Measurements from ENCODE around the gene LYPD5.
"Not testable (repeated sequence)": the region's sequence is repeated elsewhere in the genome, so short reads cannot be mapped to it uniquely, and the experiment has no call there.

Gene LYPD5, protein sequence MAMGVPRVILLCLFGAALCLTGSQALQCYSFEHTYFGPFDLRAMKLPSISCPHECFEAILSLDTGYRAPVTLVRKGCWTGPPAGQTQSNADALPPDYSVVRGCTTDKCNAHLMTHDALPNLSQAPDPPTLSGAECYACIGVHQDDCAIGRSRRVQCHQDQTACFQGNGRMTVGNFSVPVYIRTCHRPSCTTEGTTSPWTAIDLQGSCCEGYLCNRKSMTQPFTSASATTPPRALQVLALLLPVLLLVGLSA

DNA sequence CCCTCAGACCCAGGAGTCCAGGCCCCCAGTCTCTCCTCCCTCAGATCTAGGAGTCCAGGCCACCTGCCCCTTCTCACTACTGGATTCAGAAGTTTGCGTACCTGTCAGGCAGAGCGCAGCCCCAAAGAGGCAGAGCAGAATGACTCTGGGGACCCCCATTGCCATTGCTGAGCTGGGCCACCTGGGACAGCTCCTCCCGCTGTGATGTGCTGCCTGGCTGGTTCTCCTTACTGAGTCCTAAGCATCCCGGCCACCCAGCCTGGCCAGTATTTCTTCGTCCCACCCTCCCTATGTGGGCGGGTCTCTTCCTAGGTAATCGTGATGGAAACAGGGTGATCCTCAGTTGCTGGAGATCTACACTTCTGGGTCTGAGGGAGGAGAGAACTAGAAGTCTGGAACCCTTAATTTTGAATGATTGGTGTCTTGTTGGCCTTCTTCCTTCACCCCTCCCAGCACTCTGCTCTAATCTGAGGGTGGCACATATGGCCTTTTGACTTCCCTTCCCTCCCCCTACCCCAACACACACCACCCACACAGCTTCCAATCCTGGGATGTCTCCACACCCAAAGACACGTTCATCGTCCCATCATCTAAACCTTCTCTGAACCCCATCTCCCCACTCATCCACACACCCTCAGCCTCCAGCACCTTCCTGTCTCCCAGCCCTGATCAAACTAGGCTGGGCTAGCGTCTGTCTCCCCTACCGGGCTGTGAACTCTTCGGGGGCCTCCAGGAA, at the start of gene LYPD5:
LYPD5 (minus strand) TSS at position 232 of the 736 bp plus-strand sequence; CDS start at position 165, 67 bp downstream.
- no peak for DNase-seq

DNA sequence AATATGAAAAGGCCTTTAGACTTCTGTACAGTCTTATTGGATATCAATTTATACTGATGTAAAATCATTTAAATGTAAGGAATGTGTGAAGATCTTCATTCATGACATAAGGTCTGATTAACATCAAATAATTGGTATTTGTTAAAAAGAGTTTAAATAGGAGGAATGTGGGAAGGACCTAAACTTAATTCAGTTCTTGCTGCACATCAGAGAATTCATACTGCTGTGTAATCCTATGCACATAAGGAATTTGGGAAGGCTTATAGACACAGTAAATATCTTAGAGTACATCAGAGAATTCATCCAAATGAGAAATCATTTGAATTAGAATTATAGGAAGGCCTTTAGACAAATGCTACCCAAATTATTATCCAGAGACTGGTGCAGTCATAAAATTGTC, 46.6 kb upstream of the LYPD5 start:
- DNase-seq = no peak

DNA sequence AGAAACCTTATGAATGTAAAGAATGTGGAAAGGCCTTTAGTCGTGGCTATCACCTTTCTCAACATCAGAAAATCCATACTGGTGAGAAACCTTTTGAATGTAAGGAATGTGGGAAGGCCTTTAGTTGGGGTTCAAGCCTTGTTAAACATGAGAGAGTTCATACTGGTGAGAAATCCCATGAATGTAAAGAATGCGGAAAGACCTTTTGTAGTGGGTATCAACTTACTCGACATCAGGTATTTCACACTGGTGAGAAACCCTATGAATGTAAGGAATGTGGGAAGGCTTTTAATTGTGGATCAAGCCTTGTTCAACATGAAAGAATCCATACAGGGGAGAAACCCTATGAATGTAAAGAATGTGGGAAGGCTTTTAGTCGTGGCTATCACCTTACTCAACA, 45.6 kb upstream of the LYPD5 start:
- DNase-seq = no peak

DNA sequence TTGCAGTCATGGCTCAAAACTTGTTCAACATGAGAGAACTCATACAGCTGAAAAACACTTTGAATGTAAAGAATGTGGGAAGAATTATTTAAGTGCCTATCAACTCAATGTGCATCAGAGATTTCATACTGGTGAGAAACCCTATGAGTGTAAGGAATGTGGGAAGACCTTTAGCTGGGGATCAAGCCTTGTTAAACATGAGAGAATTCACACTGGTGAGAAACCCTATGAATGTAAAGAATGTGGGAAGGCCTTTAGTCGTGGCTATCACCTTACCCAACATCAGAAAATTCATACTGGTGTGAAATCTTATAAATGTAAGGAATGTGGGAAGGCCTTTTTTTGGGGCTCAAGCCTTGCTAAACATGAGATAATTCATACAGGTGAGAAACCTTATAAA, 45.0 kb upstream of the LYPD5 start:
- no peak for DNase-seq

DNA sequence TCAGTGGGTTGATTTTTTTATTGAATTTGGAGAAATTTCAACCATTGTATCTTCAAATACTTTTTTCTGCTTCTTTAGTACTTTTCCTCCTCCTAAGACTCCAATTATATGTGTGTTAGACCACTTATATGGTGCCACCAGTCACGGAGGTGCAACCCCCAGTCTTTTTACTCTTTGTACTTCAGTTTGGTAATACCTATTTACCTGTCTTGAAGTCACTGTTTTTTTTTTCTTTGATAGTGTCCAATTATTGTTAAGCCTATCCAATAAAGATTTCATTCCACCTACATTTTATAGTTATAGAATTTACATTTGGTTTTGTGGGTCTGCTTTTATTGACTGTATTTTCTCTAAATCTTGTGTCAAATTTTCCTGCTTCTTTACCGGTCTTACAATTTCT, 39.8 kb upstream of the LYPD5 start:
- no peak for DNase-seq

DNA sequence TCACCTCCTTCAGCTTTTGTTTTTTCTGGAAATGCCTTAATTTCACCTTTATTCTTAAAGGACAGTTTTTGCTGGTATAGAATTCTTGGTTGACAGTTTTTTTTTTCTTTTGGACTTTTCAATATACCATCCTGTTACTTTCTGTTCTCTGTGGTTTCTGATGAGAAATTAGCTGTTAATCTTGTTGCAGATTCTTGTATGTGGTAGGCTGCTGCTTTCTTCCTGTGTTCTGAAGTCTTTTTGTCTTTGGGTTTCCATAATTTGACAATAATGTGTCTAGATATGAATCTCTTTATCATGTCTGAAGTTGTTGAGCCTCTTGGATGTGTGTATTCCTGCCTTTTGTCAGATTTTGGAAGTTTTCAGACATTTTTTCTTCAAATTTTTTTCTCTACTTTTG, 36.9 kb upstream of the LYPD5 start:
- no peak for DNase-seq

DNA sequence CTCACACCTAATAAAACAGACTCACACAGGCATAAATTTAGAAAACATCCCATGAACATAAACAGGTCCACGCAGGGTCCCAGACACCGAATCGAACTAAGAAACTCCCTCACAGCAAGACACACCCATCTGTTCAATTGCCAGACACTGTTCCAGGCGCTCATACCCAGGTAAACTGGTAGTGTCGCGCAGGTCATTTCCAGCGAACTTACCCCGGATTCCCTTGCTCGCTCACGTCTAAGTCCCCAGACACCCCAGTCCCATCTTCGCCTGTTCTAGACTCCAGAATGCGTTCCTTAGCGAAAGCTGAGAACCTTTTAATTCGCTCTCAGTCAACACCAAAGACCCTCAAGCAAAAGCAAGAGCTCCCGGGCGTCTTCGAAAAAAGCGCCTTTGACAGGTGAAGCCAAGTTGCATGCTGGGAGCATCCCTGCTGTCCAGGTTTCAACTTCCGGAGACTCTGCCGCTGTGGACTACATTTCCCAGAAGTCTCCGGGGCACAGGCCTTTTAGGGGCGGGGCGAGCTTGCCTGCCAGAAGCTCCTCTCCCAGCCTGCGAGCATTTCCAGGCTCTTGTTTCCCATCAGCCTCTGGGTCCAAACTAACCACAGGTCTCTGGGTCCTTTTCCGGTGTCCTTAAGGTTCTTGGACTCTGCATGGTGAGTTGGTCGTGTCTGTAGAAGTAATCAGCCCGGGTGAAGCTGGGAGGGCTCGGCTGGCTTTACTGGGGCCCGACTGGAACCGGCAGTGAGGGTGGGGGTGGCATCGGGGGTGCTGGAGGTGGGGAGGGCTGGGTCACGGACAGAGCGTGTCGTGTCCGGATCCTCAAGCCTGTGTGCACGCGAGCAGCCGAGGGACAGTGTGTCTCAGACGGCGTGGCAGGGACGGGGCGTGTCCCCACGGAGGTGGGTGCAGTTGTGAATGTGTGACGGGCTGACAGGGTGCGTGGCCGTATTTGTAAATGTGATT, 24.8 kb upstream of the LYPD5 start, which contains the start of gene ZNF283:
ZNF283 (plus strand) TSS at position 535 of the 968 bp plus-strand sequence. CDS start 6,184 bp downstream, outside the sequence.
- DNase-seq = peak; percentile 77

DNA sequence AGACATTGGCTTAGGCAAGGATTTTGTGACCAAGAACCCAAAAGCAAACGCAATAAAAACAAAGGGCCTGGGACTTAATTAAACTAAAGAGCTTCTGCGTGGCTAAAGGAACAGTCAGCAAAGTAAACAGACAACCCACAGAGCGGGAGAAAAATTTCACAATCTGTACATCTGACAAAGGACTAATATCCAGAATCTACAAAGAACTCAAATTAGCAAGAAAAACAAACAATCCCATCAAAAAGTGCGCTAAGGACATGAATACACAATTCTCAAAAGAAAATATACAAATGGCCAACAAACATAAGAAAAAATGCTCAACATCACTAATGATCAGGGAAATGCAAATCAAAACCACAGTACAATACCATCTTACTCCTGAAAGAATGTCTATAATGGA, 22.3 kb upstream of the LYPD5 start:
- DNase-seq = not testable (repeated sequence)

DNA sequence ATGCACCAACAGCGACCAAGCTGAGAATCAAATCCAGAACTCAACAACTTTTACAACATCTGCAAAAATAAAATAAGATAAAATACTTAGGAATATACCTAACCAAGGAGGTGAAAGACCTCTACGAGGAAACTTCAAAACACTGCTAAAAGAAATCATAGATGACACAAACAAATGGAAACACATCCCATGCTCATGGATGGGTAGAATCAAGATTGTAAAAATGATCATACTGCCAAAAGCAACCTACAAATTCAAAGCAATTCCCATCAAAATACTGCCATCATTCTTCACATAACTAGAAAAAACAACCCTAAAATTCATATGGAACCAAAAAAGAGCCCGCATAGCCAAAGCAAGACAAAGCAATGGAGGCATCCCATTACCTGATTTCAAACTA, 21.6 kb upstream of the LYPD5 start:
- not testable (repeated sequence) for DNase-seq

DNA sequence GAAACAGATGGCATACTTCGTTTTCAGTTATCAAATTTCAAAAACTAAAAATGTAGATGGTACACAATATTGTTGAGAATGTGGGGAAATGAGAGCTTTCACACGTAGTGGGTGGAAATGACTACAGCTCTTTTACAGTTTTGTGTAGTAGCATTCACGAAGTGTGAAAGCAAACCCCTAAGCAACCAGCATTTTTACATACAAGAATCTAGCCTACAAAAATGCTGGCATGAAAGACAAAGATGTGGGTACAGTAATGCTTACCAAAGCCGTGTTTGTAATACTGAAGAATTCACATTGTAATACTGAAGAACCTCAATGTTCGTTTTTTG, 18.6 kb upstream of the LYPD5 start:
- no peak for DNase-seq

DNA sequence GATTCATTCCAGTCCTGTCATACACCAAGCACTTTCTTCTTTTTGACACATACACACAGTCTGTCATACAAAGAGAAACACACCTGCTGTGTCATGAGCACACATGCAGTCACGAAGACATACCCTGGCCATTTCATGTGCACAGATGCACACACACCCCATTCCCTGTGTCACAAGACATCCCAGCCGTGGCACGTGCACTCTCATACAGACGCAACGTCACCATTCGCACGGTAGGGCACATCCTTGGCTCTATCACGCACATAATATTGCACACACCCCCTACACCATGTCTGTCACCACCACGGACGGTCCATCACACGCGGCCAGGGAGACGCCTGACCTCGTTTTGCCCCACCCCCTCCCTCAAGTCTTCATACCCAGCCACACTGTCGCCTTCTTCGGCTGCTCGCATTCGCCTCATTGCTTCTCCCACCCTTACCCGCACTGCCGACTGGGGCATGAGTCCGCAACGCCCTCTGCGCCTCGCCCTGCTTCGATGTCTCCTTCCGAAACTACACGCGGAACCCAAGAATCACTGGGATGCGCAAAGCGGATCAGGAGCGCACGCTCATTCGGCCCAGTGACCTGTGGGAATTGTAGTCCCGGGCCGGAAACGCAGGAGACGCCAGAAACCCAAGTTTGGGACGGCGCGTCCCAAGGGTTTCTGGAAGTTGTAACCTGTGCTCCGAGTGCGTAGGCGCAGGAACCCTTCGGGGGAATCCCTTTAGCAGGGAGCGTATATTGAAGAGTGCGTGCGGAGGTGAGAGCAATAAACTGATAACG, 18.0 kb upstream of the LYPD5 start:
- no peak for DNase-seq

DNA sequence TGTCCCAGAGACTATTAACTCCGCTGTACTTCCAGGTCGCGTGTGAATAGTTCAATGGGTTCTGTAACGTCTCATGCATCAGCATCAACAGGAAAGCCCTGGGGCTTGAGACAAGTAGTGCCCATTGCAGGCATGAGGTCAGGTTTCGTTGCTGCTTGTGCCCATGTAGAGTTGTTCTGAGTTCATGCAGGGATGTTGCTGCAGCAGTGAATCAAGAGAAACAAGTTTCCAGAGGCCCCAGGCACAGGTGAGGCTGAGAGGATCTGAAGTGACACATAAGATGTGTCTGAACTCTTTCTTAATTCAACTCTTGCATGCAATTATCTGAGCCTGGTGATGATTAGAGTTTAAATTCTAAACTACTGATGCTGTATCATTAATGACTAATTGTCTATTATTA, 16.3 kb upstream of the LYPD5 start:
- no peak for DNase-seq

DNA sequence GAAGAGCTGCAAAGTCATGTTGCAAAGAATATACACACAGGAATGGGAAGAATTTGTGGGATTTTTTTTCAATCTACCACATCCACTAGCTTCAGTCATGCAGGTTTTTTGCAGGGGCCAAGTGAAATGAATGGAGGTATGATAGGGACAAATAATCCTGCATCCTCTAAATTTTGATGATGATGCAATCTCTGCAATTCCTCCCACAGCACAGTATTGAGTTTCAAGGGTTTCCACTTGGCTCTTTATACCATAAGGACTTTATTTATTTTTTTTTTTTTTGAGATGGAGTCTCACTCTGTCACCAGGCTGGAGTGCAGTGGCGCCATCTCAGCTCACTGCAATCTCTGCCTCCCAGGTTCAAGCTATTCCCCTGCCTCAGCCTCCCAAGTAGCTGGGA, 15.2 kb upstream of the LYPD5 start:
- DNase-seq = not testable (repeated sequence)

DNA sequence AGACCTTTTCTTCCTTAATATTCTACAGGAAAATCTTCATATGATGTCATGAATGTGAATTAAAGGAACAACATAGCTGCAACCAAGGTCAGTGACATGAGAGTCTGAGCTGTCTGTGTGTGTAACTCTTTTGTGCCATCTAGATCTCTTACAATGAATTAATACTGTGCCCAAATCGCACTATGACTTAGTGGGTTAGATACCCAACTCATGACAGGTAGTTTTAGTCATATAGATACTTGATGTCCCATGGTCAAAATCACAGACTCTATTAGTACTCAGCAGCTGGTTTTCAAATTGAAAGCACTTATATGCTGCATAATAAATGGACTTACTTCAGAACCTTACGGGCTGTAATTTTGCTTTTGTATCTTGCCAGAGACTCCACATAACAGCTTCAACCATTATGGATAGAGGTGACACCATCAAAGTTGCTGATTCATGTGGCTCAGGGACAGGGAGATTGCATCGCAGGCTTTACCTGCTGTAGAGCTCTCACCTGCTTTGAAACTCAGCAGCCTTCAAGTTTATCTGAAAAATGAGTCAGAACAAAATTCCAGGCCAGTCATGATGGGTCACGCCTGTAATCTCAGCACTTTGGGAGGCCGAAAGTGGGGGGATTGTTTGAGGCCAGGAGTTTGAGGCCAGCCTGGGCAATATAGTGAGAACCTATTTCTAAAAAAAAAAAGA, 12.6 kb upstream of the LYPD5 start:
- DNase-seq = no peak

DNA sequence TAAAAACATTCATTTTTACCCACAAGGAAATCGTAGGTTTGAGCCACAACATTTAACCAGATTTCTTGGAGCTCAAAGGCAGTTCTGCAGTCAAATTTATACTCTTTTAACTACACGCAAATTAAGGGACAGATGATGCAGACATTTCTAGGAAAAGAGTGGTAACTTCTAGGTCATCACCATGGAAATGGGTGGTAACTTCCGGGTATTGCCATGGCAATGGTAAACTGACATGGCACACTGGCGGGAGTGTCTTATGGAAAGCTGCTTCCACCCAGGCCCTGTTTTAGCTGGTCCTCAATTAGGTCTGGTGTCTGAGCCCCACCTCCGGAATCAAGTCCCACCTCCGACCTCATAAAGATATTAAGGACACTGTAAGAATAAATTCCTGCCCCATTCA, 10.4 kb upstream of the LYPD5 start:
- DNase-seq = no peak

DNA sequence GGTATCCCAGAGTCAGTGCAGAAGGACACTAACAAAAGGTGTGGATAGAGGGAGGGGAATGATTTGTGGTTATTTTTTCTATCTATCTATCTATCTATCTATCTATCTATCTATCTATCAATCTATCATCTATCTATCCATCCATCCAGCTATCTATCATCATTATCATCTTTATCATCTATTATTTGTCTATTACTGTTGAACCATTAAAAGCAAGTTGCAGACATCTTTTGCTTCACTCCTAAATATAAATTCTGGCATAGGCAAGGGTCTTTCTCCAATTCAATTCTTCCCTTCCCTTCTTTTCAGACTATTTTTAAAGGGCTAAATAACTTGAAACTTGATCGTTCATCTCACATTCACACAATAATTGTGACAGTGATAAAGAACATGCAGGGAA, 10.0 kb upstream of the LYPD5 start:
- no peak for DNase-seq

DNA sequence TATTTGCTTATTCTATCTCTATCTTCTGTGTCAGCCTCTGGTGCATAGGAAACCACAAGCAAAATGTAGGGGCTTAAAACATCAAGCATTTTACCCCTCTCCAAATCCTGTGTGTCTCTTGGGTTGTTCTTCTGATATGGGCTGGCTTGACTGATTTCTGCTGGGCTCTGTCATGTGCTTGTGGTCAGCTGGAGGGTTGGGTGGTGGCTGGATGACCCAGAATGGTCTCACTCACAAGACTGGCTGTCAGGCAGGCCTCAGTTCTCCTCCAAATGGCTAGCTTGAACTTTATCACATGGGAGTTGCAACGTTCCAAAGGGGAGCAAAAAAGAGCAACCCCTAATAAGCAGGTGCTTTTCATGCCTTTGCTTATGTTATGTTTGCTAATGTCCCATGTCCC, 9.6 kb upstream of the LYPD5 start:
- DNase-seq = no peak

DNA sequence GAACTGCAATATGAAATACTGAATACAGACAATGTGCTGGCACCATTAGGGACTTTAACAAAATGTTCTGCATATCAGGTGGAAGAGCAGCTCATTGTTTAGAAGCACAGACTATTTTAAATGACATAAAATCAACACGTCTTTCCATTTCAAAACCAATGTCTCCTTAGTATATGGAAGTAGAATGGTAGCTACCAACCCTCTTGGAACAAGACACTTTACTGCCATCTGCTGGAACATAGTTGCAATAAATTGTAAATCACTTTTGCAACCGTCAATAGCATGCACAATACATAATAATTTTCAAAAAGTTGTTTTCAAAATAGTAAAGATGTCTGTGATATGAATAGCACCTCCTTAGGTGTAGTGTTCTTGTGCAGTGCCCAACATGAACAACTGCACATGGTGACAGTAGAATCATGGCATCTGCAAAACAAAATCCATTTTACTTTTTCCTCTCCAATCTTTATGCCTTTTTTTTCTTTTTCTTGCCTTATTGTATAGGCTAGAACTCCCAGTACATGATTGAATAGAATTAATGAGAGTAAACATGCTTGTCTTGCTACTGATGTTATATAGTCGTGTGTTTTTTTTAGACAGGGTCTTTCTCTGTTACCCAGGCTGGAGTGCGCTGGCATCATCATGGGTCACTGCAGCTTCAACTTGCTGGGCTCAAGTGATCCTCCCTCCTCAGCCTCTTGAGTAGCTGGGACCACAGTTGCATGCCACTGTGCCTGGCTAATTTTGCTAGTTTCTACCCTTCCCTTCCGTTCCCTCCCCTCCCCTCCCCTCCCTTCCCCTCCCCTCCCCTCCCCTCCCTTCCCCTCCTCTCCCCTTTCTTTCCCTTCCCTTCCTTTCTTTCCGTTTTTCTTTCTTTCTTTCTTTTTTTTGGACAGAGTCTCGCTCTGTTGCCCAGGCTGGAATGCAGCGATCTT, 7.8 kb upstream of the LYPD5 start:
- no peak for DNase-seq

DNA sequence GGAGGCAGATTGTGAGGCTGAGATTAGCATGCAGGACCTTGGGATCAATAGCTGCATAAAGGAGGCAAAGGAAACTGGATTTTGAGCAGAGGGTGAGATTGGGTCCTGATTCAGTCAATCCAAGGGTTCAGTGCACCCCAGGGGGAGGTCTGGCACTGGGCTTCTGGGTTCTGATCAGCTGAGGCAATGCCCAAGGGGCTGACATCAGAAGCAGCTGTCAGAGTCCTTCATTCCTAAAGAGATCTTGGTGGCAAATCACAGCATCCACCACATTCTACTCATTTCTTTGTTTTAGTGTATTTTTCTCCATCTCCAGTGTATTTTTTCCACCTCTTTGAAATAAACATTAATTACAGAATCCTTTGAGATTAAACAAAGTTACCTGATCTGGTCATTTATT, 5.4 kb upstream of the LYPD5 start:
- no peak for DNase-seq

DNA sequence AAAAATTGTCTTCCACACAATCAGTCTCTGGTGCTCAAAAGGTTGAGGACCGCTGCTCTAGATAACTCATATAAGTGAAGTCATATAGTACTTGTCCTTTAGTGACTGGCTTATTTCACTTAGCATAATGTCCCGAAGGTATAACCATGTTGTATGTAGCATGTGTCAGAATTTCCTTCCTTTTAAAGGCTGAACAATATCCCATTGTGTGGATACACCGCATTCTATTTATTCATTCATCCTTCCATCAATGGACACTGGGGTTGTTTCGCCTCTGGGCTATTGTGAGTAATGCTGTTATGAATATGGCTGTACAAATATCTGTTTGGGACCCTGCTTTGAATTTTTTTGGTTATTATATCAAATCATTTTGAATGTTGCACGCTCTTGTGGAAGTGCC, 4.6 kb upstream of the LYPD5 start:
- DNase-seq = no peak

DNA sequence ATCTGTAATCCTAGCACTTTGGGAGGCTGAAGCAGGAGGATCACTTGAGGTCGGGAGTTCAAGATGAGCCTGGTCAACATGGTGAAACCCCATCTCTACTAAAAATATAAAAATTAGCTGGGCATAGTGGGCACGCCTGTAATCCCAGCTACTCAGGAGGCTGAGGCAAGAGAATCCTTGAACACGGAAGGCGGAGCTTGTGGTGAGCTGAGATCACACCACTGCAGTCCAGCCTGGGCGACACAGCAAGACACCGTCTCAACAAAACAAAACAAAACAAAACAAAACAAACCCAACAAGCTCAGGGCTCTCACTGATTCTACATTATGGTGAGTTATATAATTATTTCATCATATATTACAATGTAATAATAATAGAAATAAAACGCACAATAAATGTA, 4.2 kb upstream of the LYPD5 start:
- not testable (repeated sequence) for DNase-seq

Measured in NCI-H510A (cell line).